Vein endothelial cell (primary cell): ENCODE results near the gene MAML2. TPM values are rescaled to one million over a fixed set of nuclear protein-coding genes. Genes with fewer than 3 reads are reported as not detected.

Experiments used
- small RNA-seq: library from RNA; depleted of rRNA; stranded (forward); fragments of <200 nt; gene quantifications from one replicate; pipeline ENCODE3, GENCODE V24; 2012
- total RNA-seq: library from RNA; depleted of rRNA; stranded (reverse); fragments of >200 nt; gene quantifications from 2 replicates; pipeline ENCODE4 v1.2.3, GENCODE V29; 2012

MAML2 gene
- total RNA-seq = 18.2 and 24.8 TPM in 2 replicates

GRCh38 chr11:96342961-96343711 lies at the start of gene MAML2:
TSS of gene MAML2 (minus strand) at chr11:96343195. CDS start at chr11:96341895, 1,300 bp downstream.

GRCh38 chr11:96389720-96390487 lies 46.9 kb upstream of the MAML2 start, which contains the start of the genes CCDC82 and JRKL:
TSS of gene CCDC82 (minus strand) at chr11:96389912. CDS start at chr11:96384747, 5,165 bp downstream.
TSS of gene JRKL (plus strand) at chr11:96390013. CDS start at chr11:96390650, 637 bp downstream.

Small RNAs within 50 kb of the gene (small RNA-seq; reads per million reads assigned to genes)
- gene MIR1260B = not detected

Other genes with a start within 250 kb of the MAML2 start
- 20.3 and 27.3 TPM in 2 replicates for gene CCDC82, start 46.7 kb upstream of the MAML2 start, total RNA-seq
- 4.6 and 7.5 TPM in 2 replicates for gene JRKL, start 46.8 kb upstream of the MAML2 start, total RNA-seq